RWPE1 (cell line): Measurements from ENCODE around the gene OMA1.

Experiments
- CTCF ChIA-PET: fragments of 350-600 bp; sonication (Branson Sonifier 250); formaldehyde crosslinking; extraction: SDS; loops from one replicate; lab custom pipeline; 2021; lab: Yijun Ruan, JAX
- POLR2A ChIA-PET: fragments of 400-600 bp; formaldehyde crosslinking; extraction: SDS; loops from one replicate; lab custom pipeline; 2020; ENCODE audit warnings: antibody characterized with exemption; ENCODE audit not compliant: low non-redundant PET; lab: Yijun Ruan, JAX
- DNase-seq: peaks from one replicate; pipeline ENCODE4 v3.0.0; 2012; ENCODE audit warnings: low spot score
- H3K27ac ChIP-seq: fragments of 450-650 bp; 2 replicates; pipeline ENCODE4 v1.5.1; 2017
- CTCF ChIP-seq: fragments of 450-650 bp; conservative IDR thresholded peaks from 2 replicates; pipeline ENCODE4 v1.5.1; 2017; ENCODE audit warnings: low read depth, mild to moderate bottlenecking

OMA1 gene

GRCh38 chr1:58468612-58469011 lies 77.9 kb downstream of the OMA1 start:
- ChIA-PET POLR2A (no interaction called here), CTCF (no interaction called here)
- H3K27ac ChIP-seq = no peak overlapping the region
- no peak for DNase-seq
- TF ChIP-seq CTCF = no peak

- no peak for TF ChIP-seq CTCF
- no peak overlapping the region for H3K27ac ChIP-seq
- no peak for DNase-seq
- ChIA-PET POLR2A (no interaction called here), CTCF (no interaction called here)
Measured at GRCh38 chr1:58466630-58467241, 79.8 kb downstream of the OMA1 start.

- ChIA-PET CTCF (no interaction called here), POLR2A (no interaction called here)
- no peak for TF ChIP-seq CTCF
- no peak for DNase-seq
- H3K27ac ChIP-seq = no peak overlapping the region
Measured at GRCh38 chr1:58465825-58466629, 80.5 kb downstream of the OMA1 start.

GRCh38 chr1:58465176-58465575 lies 81.3 kb downstream of the OMA1 start:
- CTCF ChIA-PET = interaction anchor here (0.6 kb wide), 1 partner anchor 1506 kb away, joined by 4 read pairs; no protein-coding TSS in a partner anchor
- POLR2A ChIA-PET = no interaction called here
- no peak overlapping the region for H3K27ac ChIP-seq
- DNase-seq = no peak
- TF ChIP-seq CTCF = no peak

- peak; percentile 8 for DNase-seq
- no peak overlapping the region for H3K27ac ChIP-seq
- TF ChIP-seq CTCF = no peak
- CTCF ChIA-PET = no interaction called here
- POLR2A ChIA-PET = no interaction called here
Measured at GRCh38 chr1:58460469-58460868, 86.1 kb downstream of the OMA1 start.

GRCh38 chr1:58459911-58460310 lies 86.6 kb downstream of the OMA1 start:
- ChIA-PET POLR2A (no interaction called here), CTCF (no interaction called here)
- TF ChIP-seq CTCF = no peak
- DNase-seq = no peak
- H3K27ac ChIP-seq = no peak overlapping the region
